B cell (primary cell): ENCODE data around the gene UBE2G2. TPM values are rescaled to one million over a fixed set of nuclear protein-coding genes. Genes with fewer than 3 reads are reported as not detected.

ENCODE experiments used
- ATAC-seq: fragments of 200-7000 bp; cut with Tn5 transposase; one replicate; pipeline ENCODE4 v1.10.0; 2021; ENCODE audit warnings: low read depth, mild to moderate bottlenecking, moderate number of reproducible peaks, moderate library complexity
- CTCF ChIA-PET: fragments of 350-600 bp; sonication (Branson Sonifier 250); formaldehyde crosslinking; loops from one replicate; lab custom pipeline; 2021; ENCODE audit warnings: antibody characterized with exemption, inconsistent platforms; lab: Charles Lee
- POLR2A ChIA-PET: fragments of 350-600 bp; sonication (Branson Sonifier 250); formaldehyde crosslinking; loops from one replicate; lab custom pipeline; 2021; ENCODE audit warnings: antibody characterized with exemption; lab: Charles Lee
- DNase-seq: peaks from one replicate; pipeline ENCODE4 v3.0.0; 2013
- H2AFZ ChIP-seq: 2 replicates; pipeline ENCODE4 v1.6.1; 2012; ENCODE audit warnings: mild to moderate bottlenecking, low read depth, low read length; ENCODE audit not compliant: insufficient read depth, poor library complexity, severe bottlenecking
- H3K27ac ChIP-seq, 2 donors: 1 replicate in 1 of 2; 2 replicates in 1 of 2; pipeline ENCODE4 v1.5.1; 2012 to 2013; ENCODE audit warnings: low read length in 2 of 2, mild to moderate bottlenecking in 2 of 2, moderate library complexity in 1 of 2
- H3K27me3 ChIP-seq, 4 experiments: fragments of 200-600 bp in 1 of 4; sonication (generic) in 1 of 4; replicated peaks in 1 of 4; 1 replicate in 2 of 4; 2 replicates in 2 of 4; pipeline versions ENCODE4 v1.6.1 to v1.7.0; 2013 to 2016; ENCODE audit warnings: low read length in 3 of 4, mild to moderate bottlenecking in 2 of 4, mixed read lengths in 1 of 4, moderate library complexity in 1 of 4; ENCODE audit not compliant: insufficient read depth in 4 of 4, control insufficient read depth in 3 of 4; ENCODE audit errors: control extremely low read depth in 1 of 4
- H3K36me3 ChIP-seq, 2 experiments: replicated peaks in 1 of 2; 1 replicate in 1 of 2; 2 replicates in 1 of 2; pipeline versions ENCODE4 v1.6.1 to v1.7.1; 2013; ENCODE audit warnings: low read length in 1 of 2; ENCODE audit not compliant: insufficient read depth in 2 of 2, control insufficient read depth in 1 of 2; ENCODE audit errors: control extremely low read depth in 1 of 2, extremely low read depth in 1 of 2
- H3K4me1 ChIP-seq, 2 donors: fragments of 200-600 bp in 1 of 2; sonication (generic) in 1 of 2; 1 replicate in 1 of 2; 2 replicates in 1 of 2; pipeline versions ENCODE4 v1.5.1 to v1.6.1; 2013 to 2017; ENCODE audit warnings: low read length in 2 of 2; ENCODE audit not compliant: control insufficient read depth in 2 of 2, insufficient read depth in 2 of 2
- H3K4me2 ChIP-seq: replicated peaks from 2 replicates; pipeline ENCODE3; 2012; ENCODE audit warnings: mild to moderate bottlenecking, low read depth, low read length; ENCODE audit not compliant: poor library complexity, severe bottlenecking
- H3K4me3 ChIP-seq, 5 experiments: fragments of 200-600 bp in 1 of 5; sonication (generic) in 1 of 5; 1 replicate in 3 of 5; 2 replicates in 2 of 5; pipeline versions ENCODE4 v1.5.1 to v1.7.0; 2011 to 2016; ENCODE audit warnings: low read length in 4 of 5, mild to moderate bottlenecking in 4 of 5, low read depth in 2 of 5, control low read depth in 1 of 5, moderate library complexity in 1 of 5; ENCODE audit not compliant: insufficient read depth in 1 of 5; ENCODE audit errors: control extremely low read depth in 1 of 5, extremely low read depth in 1 of 5
- H3K79me2 ChIP-seq: fragments of 200-600 bp; sonication (generic); one replicate; pipeline ENCODE4 v1.6.0; 2016; ENCODE audit warnings: low read length; ENCODE audit not compliant: control insufficient read depth, insufficient read depth
- H3K9ac ChIP-seq: fragments of 200-600 bp; sonication (generic); 2 replicates; pipeline ENCODE4 v1.6.1; 2017; ENCODE audit warnings: mild to moderate bottlenecking, low read length, moderate library complexity
- H3K9me3 ChIP-seq, 3 donors: one replicate each; pipeline versions ENCODE4 v1.6.1 to v1.7.1; 2013; ENCODE audit warnings: low read length in 2 of 3; ENCODE audit not compliant: control insufficient read depth in 2 of 3, insufficient read depth in 1 of 3; ENCODE audit errors: control extremely low read depth in 1 of 3
- H4K20me1 ChIP-seq: 2 replicates; pipeline ENCODE4 v1.6.0; 2012; ENCODE audit warnings: mild to moderate bottlenecking, low read length; ENCODE audit not compliant: insufficient read depth, control insufficient read depth, poor library complexity, severe bottlenecking
- H3K27ac Mint-ChIP-seq: one replicate; pipeline ENCODE4 v1.8.0; 2021; ENCODE audit warnings: mixed read lengths
- H3K27me3 Mint-ChIP-seq: one replicate; pipeline ENCODE4 v1.8.0; 2021; ENCODE audit warnings: mixed read lengths
- H3K4me1 Mint-ChIP-seq: one replicate; pipeline ENCODE4 v1.8.0; 2021; ENCODE audit warnings: mixed read lengths
- H3K4me3 Mint-ChIP-seq: one replicate; pipeline ENCODE4 v1.8.0; 2021; ENCODE audit warnings: mixed read lengths
- H3K9me3 Mint-ChIP-seq: one replicate; pipeline ENCODE4 v1.8.0; 2022; ENCODE audit warnings: mixed read lengths; ENCODE audit not compliant: insufficient read depth
- CTCF ChIP-seq: fragments of 200-600 bp; IDR thresholded peaks from one replicate; pipeline ENCODE4 v1.8.0; 2022; ENCODE audit warnings: antibody characterized with exemption, mild to moderate bottlenecking
- EZH2 ChIP-seq: IDR thresholded peaks from 2 replicates; pipeline ENCODE4 v1.6.1; 2012; ENCODE audit warnings: borderline replicate concordance, low read depth, mild to moderate bottlenecking, moderate library complexity, low read length; ENCODE audit not compliant: insufficient read depth, poor library complexity, severe bottlenecking
- whole genome bisulfite sequencing: methylation state at CpG from one replicate; pipeline ENCODE4 v1.1.5; 2013; ENCODE audit warnings: missing lambda C conversion rate; ENCODE audit not compliant: insufficient coverage; 5-methylcytosine and 5-hydroxymethylcytosine counted together
- intact Hi-C: fragments of 100-400 bp; cut with micrococcal nuclease; formaldehyde crosslinking; loops from one replicate; pipeline ENCODE4 v1.10.0; 2022
- polyA plus RNA-seq: library from polyadenylated mRNA; depleted of rRNA; stranded (reverse); fragments of >200 nt; gene quantifications from 2 replicates; pipeline ENCODE4 v1.2.3, GENCODE V29; 2012
- total RNA-seq, 2 donors: library from RNA; stranded (reverse); fragments of 120-200 nt in 1 of 2; gene quantifications; 1 replicate in 1 of 2; 2 replicates in 1 of 2; pipeline versions ENCODE4 v1.2.3 to v1.2.4, GENCODE V29; 2013 to 2022

Gene UBE2G2
- total and polyA plus RNA-seq, 2 donors (not counting 1 experiment from before 2014, with no cell fraction given) = 96.4 to 109 TPM

DNA sequence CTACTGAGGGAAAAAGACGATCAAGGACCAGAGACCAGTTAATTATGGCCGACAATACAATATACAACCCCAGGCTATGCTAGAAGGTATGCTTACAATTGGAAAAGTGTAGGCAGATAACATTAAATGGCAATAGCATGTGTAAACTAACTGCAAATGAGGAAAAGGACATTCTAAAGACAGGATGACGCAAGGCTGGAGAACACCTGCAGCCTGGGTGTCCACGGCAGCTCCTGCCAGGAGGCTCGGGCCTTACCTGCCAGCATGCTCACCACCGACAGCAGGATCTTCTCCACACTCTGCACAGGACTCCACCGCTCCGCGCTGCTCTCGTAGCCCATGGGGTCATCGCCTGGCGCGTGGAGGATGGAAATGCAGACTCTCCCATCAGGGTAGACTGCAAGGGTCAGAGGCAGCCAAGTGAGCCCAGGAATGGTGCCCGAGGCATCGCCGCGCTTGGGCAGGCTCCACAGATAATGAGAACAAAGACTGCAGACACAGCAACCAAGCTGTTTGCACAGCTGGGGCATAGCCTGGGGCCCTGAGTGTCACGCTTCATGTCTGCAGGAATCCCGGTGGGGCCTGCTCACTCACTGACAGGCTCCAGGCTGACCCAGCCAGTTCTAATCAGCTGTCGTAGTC is 28.2 kb downstream of the UBE2G2 start:
- ChIA-PET CTCF (interaction anchor here (2.3 kb wide), 1 partner anchor 20 kb away, joined by 6 read pairs; no protein-coding TSS in a partner anchor), POLR2A (no interaction called here)
- 85% methylated on average over 16 of the region's 20 CpGs for WGBS
- Histone ChIP-seq H3K27ac (no peak overlapping the region), H3K4me2 (no peak overlapping the region), H3K9me3 (no peaks in the 10 kb centered on the region), H3K4me1 (no peaks in the 10 kb centered on the region), H3K79me2 (no peaks in the 10 kb centered on the region), H3K4me3 (no peak overlapping the region), H3K9ac (no peak overlapping the region), H3K36me3 (peaks cover 3 to 53% of the 10 kb centered on the region in 2 experiments), H4K20me1 (peaks cover 2% of the 10 kb centered on the region), H3K27me3 (no peaks in the 10 kb centered on the region), H2AFZ (no peak overlapping the region)
- H3K4me3 Mint-ChIP-seq = no peak overlapping the region
- no peak for TF ChIP-seq EZH2
- no peak for TF ChIP-seq CTCF
- H3K9me3 Mint-ChIP-seq = no peaks in the 10 kb centered on the region
- no peaks in the 10 kb centered on the region for H3K27me3 Mint-ChIP-seq
- no peak for DNase-seq
- H3K27ac Mint-ChIP-seq = no peak overlapping the region
- ATAC-seq = no peak
- intact Hi-C loops = no loop called here
- no peaks in the 10 kb centered on the region for H3K4me1 Mint-ChIP-seq

GRCh38 chr21:44771896-44772525 is 29.6 kb downstream of the UBE2G2 start:
- ChIA-PET CTCF (interaction anchor here (2.3 kb wide), 1 partner anchor 21 kb away, joined by 6 read pairs; no protein-coding TSS in a partner anchor), POLR2A (no interaction called here)
- intact Hi-C loops = no loop called here
- H3K36me3 ChIP-seq = peaks cover 3 to 43% of the 10 kb centered on the region in 2 experiments
- no peak overlapping the region for H2AFZ ChIP-seq
- no peaks in the 10 kb centered on the region for H3K79me2 ChIP-seq
- Mint-ChIP-seq H3K4me3 (no peak overlapping the region), H3K9me3 (no peaks in the 10 kb centered on the region), H3K4me1 (no peaks in the 10 kb centered on the region), H3K27ac (no peak overlapping the region), H3K27me3 (no peaks in the 10 kb centered on the region)
- H3K4me3 ChIP-seq = no peak overlapping the region
- H3K4me1 ChIP-seq = no peaks in the 10 kb centered on the region
- H3K9me3 ChIP-seq = no peaks in the 10 kb centered on the region
- no peak for ATAC-seq
- no peak overlapping the region for H3K27ac ChIP-seq
- WGBS = 97% methylated on average over 17 of the region's 17 CpGs
- no peaks in the 10 kb centered on the region for H4K20me1 ChIP-seq
- H3K27me3 ChIP-seq = no peaks in the 10 kb centered on the region
- no peak for DNase-seq
- H3K4me2 ChIP-seq = no peak overlapping the region
- no peak overlapping the region for H3K9ac ChIP-seq
- TF ChIP-seq CTCF = no peak
- TF ChIP-seq EZH2 = no peak
